Activated naive CD4-positive, alpha-beta T cell treated with anti-CD3 and anti-CD28 coated beads for 36 hours (primary cell): ENCODE data around the gene FBXO24. TPM values are rescaled to one million over a fixed set of nuclear protein-coding genes. Genes with fewer than 3 reads are reported as not detected.
A peak's percentile ranks its signal among the peaks of the same experiment; 100 is the strongest.

Source experiments
- CTCF ChIA-PET: fragments of 350-600 bp; sonication (Branson Sonifier 250); formaldehyde crosslinking; loops from one replicate; lab custom pipeline; 2021; ENCODE audit warnings: antibody characterized with exemption; lab: Charles Lee
- DNase-seq: peaks from one replicate; pipeline ENCODE4 v3.0.0-alpha.2; 2020
- H3K27ac Mint-ChIP-seq: one replicate; pipeline ENCODE4 v1.8.0; 2021; ENCODE audit warnings: mild to moderate bottlenecking, mixed read lengths
- H3K27me3 Mint-ChIP-seq: one replicate; pipeline ENCODE4 v1.8.0; 2021; ENCODE audit warnings: low read depth, mixed read lengths
- H3K36me3 Mint-ChIP-seq: one replicate; pipeline ENCODE4 v1.8.0; 2021; ENCODE audit warnings: low read depth, mixed read lengths
- H3K4me1 Mint-ChIP-seq: one replicate; pipeline ENCODE4 v1.8.0; 2021; ENCODE audit warnings: low read depth, mixed read lengths
- H3K4me3 Mint-ChIP-seq: one replicate; pipeline ENCODE4 v1.8.0; 2021; ENCODE audit warnings: mild to moderate bottlenecking, moderate library complexity, mixed read lengths
- H3K9me3 Mint-ChIP-seq: one replicate; pipeline ENCODE4 v1.8.0; 2021; ENCODE audit warnings: mixed read lengths
- intact Hi-C: fragments of 100-400 bp; cut with micrococcal nuclease; formaldehyde crosslinking; loops from one replicate; pipeline ENCODE4 v1.15.1; 2023
- total RNA-seq, 2 experiments: library from RNA; stranded (reverse); gene quantifications; one replicate each; pipeline ENCODE4 v1.2.3, GENCODE V29; 2021

The FBXO24 gene
- total RNA-seq, 2 experiments from 2014 or later = 1.5 to 2.6 TPM

- peaks cover 7% of the 10 kb centered on the region for H3K27me3 Mint-ChIP-seq
- peaks cover 1% of the 10 kb centered on the region for H3K36me3 Mint-ChIP-seq
- intact Hi-C loops = loop anchor here (1.0 kb wide), 10 partner anchors 19 to 156 kb away; partner anchors contain the start of genes AGFG2, MEPCE, MOSPD3 and TSC22D4
- CTCF ChIA-PET = interaction anchor here (0.6 to 4.6 kb wide), 15 partner anchors 20 to 140 kb away, joined by 3 to 30 read pairs (median 5); partner anchors contain the start of genes GIGYF1 and POP7
- peak; percentile 68 for DNase-seq
- H3K9me3 Mint-ChIP-seq = no peaks in the 10 kb centered on the region
- H3K4me3 Mint-ChIP-seq = peak within 1 kb of the TSS; percentile 89
- H3K4me1 Mint-ChIP-seq = peaks cover 29% of the 10 kb centered on the region
- peak within 1 kb of the TSS; percentile 97 for H3K27ac Mint-ChIP-seq
Observed at GRCh38 chr7:100585511-100586265, 440 bp upstream of the FBXO24 start, which contains the start of gene LRCH4. LRCH4 (minus strand) TSS chr7:100586129; CDS start chr7:100586100, 29 bp downstream.

- H3K9me3 Mint-ChIP-seq = no peaks in the 10 kb centered on the region
- peaks cover 18% of the 10 kb centered on the region for H3K4me1 Mint-ChIP-seq
- intact Hi-C loops = loop anchor here (1.0 kb wide), 2 partner anchors 24 to 119 kb away; no protein-coding TSS in a partner anchor
- CTCF ChIA-PET = interaction anchor here (0.5 to 2.1 kb wide), 14 partner anchors 11 to 471 kb away, joined by 3 to 15 read pairs (median 4); partner anchors contain the start of gene POP7
- peaks cover 7% of the 10 kb centered on the region for H3K27me3 Mint-ChIP-seq
- peak; percentile 25 for DNase-seq
- H3K27ac Mint-ChIP-seq = no peak overlapping the region
- H3K4me3 Mint-ChIP-seq = peak overlapping the region; percentile 25
- H3K36me3 Mint-ChIP-seq = no peaks in the 10 kb centered on the region
Observed at GRCh38 chr7:100588438-100588837, 2.3 kb downstream of the FBXO24 start.

- Mint-ChIP-seq H3K27ac (no peak overlapping the region), H3K4me3 (no peak overlapping the region), H3K4me1 (peaks cover 9% of the 10 kb centered on the region), H3K9me3 (no peaks in the 10 kb centered on the region), H3K36me3 (no peaks in the 10 kb centered on the region), H3K27me3 (peaks cover 7% of the 10 kb centered on the region)
- intact Hi-C loops = no loop called here
- no peak for DNase-seq
- CTCF ChIA-PET = interaction anchor here (0.5 to 2.1 kb wide), 10 partner anchors 10 to 458 kb away, joined by 3 to 15 read pairs (median 4); partner anchors contain the start of gene POP7
Observed at GRCh38 chr7:100589341-100589947, 3.3 kb downstream of the FBXO24 start.

- intact Hi-C loops = no loop called here
- Mint-ChIP-seq H3K4me3 (no peak overlapping the region), H3K36me3 (no peaks in the 10 kb centered on the region), H3K27me3 (peaks cover 7% of the 10 kb centered on the region), H3K9me3 (no peaks in the 10 kb centered on the region), H3K27ac (no peak overlapping the region), H3K4me1 (peaks cover 2% of the 10 kb centered on the region)
- DNase-seq = no peak
- CTCF ChIA-PET = interaction anchor here (0.5 to 1.5 kb wide), 3 partner anchors 31 to 458 kb away, joined by 3 to 10 read pairs (median 5); no protein-coding TSS in a partner anchor
Observed at GRCh38 chr7:100590077-100590737, 4.1 kb downstream of the FBXO24 start.

- H3K27ac Mint-ChIP-seq = no peak overlapping the region
- CTCF ChIA-PET = interaction anchor here (0.9 kb wide), 1 partner anchor 33 kb away, joined by 3 read pairs; no protein-coding TSS in a partner anchor
- no peaks in the 10 kb centered on the region for H3K36me3 Mint-ChIP-seq
- intact Hi-C loops = no loop called here
- no peak overlapping the region for H3K4me3 Mint-ChIP-seq
- H3K9me3 Mint-ChIP-seq = no peaks in the 10 kb centered on the region
- peaks cover 7% of the 10 kb centered on the region for H3K27me3 Mint-ChIP-seq
- no peaks in the 10 kb centered on the region for H3K4me1 Mint-ChIP-seq
- DNase-seq = no peak
Observed at GRCh38 chr7:100591596-100591995, 5.5 kb downstream of the FBXO24 start.

GRCh38 chr7:100595188-100595587, 9.1 kb downstream of the FBXO24 start:
- CTCF ChIA-PET = interaction anchor here (1.4 kb wide), 1 partner anchor 31 kb away, joined by 3 read pairs; no protein-coding TSS in a partner anchor
- DNase-seq = no peak
- no peak overlapping the region for H3K4me3 Mint-ChIP-seq
- H3K4me1 Mint-ChIP-seq = no peaks in the 10 kb centered on the region
- no peak overlapping the region for H3K27ac Mint-ChIP-seq
- intact Hi-C loops = no loop called here
- H3K9me3 Mint-ChIP-seq = no peaks in the 10 kb centered on the region
- H3K36me3 Mint-ChIP-seq = no peaks in the 10 kb centered on the region
- H3K27me3 Mint-ChIP-seq = peaks cover 5% of the 10 kb centered on the region

- H3K9me3 Mint-ChIP-seq = no peaks in the 10 kb centered on the region
- H3K27ac Mint-ChIP-seq = no peak overlapping the region
- intact Hi-C loops = no loop called here
- H3K4me3 Mint-ChIP-seq = no peak overlapping the region
- peaks cover under 1% of the 10 kb centered on the region for H3K4me1 Mint-ChIP-seq
- no peaks in the 10 kb centered on the region for H3K27me3 Mint-ChIP-seq
- CTCF ChIA-PET = interaction anchor here (0.7 to 2.3 kb wide), 3 partner anchors 10 to 254 kb away, joined by 3 to 8 read pairs (median 4); partner anchors contain the start of gene SLC12A9
- no peaks in the 10 kb centered on the region for H3K36me3 Mint-ChIP-seq
- no peak for DNase-seq
Observed at GRCh38 chr7:100598425-100598824, 12.3 kb downstream of the FBXO24 start.

GRCh38 chr7:100599911-100600729, 14.0 kb downstream of the FBXO24 start:
- CTCF ChIA-PET = interaction anchor here (0.6 to 2.3 kb wide), 2 partner anchors 12 to 125 kb away, joined by 4 to 8 read pairs; no protein-coding TSS in a partner anchor
- H3K9me3 Mint-ChIP-seq = no peaks in the 10 kb centered on the region
- no peak overlapping the region for H3K27ac Mint-ChIP-seq
- no peaks in the 10 kb centered on the region for H3K36me3 Mint-ChIP-seq
- no peaks in the 10 kb centered on the region for H3K27me3 Mint-ChIP-seq
- intact Hi-C loops = no loop called here
- H3K4me3 Mint-ChIP-seq = no peak overlapping the region
- peaks cover 9% of the 10 kb centered on the region for H3K4me1 Mint-ChIP-seq
- DNase-seq = no peak

- intact Hi-C loops = no loop called here
- Mint-ChIP-seq H3K27ac (no peak overlapping the region), H3K4me1 (peaks cover 12% of the 10 kb centered on the region), H3K27me3 (no peaks in the 10 kb centered on the region), H3K9me3 (no peaks in the 10 kb centered on the region), H3K4me3 (no peak overlapping the region), H3K36me3 (no peaks in the 10 kb centered on the region)
- CTCF ChIA-PET = no interaction called here
- DNase-seq = no peak
Observed at GRCh38 chr7:100600730-100601038, 14.6 kb downstream of the FBXO24 start.

- no peaks in the 10 kb centered on the region for H3K36me3 Mint-ChIP-seq
- CTCF ChIA-PET = interaction anchor here (1.2 to 1.7 kb wide), 3 partner anchors 89 to 123 kb away, joined by 3 to 8 read pairs (median 4); partner anchors contain the start of gene POP7
Observed at GRCh38 chr7:100602889-100603725, 17.0 kb downstream of the FBXO24 start.

More at GRCh38 chr7:100602889-100603725, 17.0 kb downstream of the FBXO24 start:
- H3K9me3 Mint-ChIP-seq = no peaks in the 10 kb centered on the region
- H3K27me3 Mint-ChIP-seq = no peaks in the 10 kb centered on the region
- H3K27ac Mint-ChIP-seq = no peak overlapping the region
- no peak for DNase-seq
- peaks cover 12% of the 10 kb centered on the region for H3K4me1 Mint-ChIP-seq
- intact Hi-C loops = no loop called here
- peak overlapping the region; percentile 75 for H3K4me3 Mint-ChIP-seq
